Measurements from ENCODE around the gene DNASE1L1.

Gene DNASE1L1

GRCh38 chrX:154352012-154352401 is 57.0 kb downstream of the DNASE1L1 start:
- no peak for DNase-seq (ENCODE audit: low read depth in 2 of 2)

Measured in activated CD8-positive, alpha-beta memory T cell treated with anti-CD3 and anti-CD28 coated beads for 4 hours (primary cell).